Gastroesophageal sphincter (tissue), 4 donors: ENCODE data around the gene RAB7B. TPM values are rescaled to one million over a fixed set of nuclear protein-coding genes. Genes with fewer than 3 reads are reported as not detected.

Experiments used
- ATAC-seq: fragments of 150-250 bp; one replicate; pipeline ENCODE4 v1.9.1; 2016; ENCODE audit warnings: mild to moderate bottlenecking, moderate library complexity
- H3K27ac ChIP-seq, 4 donors: fragments of 200-600 bp; sonication (generic) in 3 of 4; 1 replicate in 3 of 4; 2 replicates in 1 of 4; pipeline ENCODE4 v1.5.1; 2016 to 2019
- H3K27me3 ChIP-seq: fragments of 200-600 bp; sonication (generic); one replicate; pipeline ENCODE4 v1.5.1; 2019
- H3K36me3 ChIP-seq, 2 donors: fragments of 200-600 bp; sonication (generic); one replicate each; pipeline ENCODE4 v1.5.1; 2019; ENCODE audit warnings: control low read depth in 1 of 2
- H3K4me1 ChIP-seq, 3 donors: fragments of 200-600 bp; sonication (generic); 1 replicate in 2 of 3; 2 replicates in 1 of 3; pipeline ENCODE4 v1.5.1; 2016 to 2019; ENCODE audit warnings: control low read depth in 2 of 3
- H3K4me3 ChIP-seq, 2 donors: fragments of 200-600 bp; sonication (generic); one replicate each; pipeline ENCODE4 v1.5.1; 2019; ENCODE audit warnings: mild to moderate bottlenecking in 1 of 2, moderate library complexity in 1 of 2
- H3K9me3 ChIP-seq, 3 donors: fragments of 200-600 bp; sonication (generic); one replicate each; pipeline ENCODE4 v1.5.1; 2017 to 2019; ENCODE audit warnings: control low read depth in 2 of 3
- EP300 ChIP-seq: sonication (generic); formaldehyde crosslinking; IDR thresholded peaks from one replicate; pipeline ENCODE4 v1.6.1; 2017; ENCODE audit warnings: antibody characterized with exemption, mild to moderate bottlenecking
- POLR2A ChIP-seq, 2 donors: fragments of 450-650 bp; IDR thresholded peaks; one replicate each; pipeline ENCODE4 v1.6.1; 2017; ENCODE audit warnings: antibody characterized with exemption in 2 of 2, mild to moderate bottlenecking in 2 of 2, moderate library complexity in 1 of 2
- POLR2AphosphoS5 ChIP-seq: sonication (generic); formaldehyde crosslinking; IDR thresholded peaks from one replicate; pipeline ENCODE4 v1.6.1; 2017; ENCODE audit warnings: antibody characterized with exemption
- WGBS, 2 donors: methylation state at CpG; one replicate each; pipeline ENCODE4 v1.1.5; 2018; ENCODE audit warnings: low coverage in 1 of 2; 5-methylcytosine and 5-hydroxymethylcytosine counted together
- total RNA-seq, 4 donors: library from RNA; depleted of rRNA; stranded (reverse); fragments of >200 nt; gene quantifications; one replicate each; pipeline ENCODE4 v1.1.0, GENCODE V29; 2016
- TF ChIP-seq, protein P1 (sequence below), 4 experiments: fragments of 200-600 bp in 2 of 4; fragments of 450-650 bp in 2 of 4; sonication (generic) in 1 of 4; IDR thresholded peaks; one replicate each; pipeline ENCODE4 v1.5.1; 2017 to 2019; ENCODE audit warnings: antibody characterized with exemption in 4 of 4, mild to moderate bottlenecking in 2 of 4, moderate library complexity in 2 of 4

The RAB7B gene
- total RNA-seq, 4 donors from 2014 or later, result 0.78 to 2.4 (median 2.0) TPM

DNA sequence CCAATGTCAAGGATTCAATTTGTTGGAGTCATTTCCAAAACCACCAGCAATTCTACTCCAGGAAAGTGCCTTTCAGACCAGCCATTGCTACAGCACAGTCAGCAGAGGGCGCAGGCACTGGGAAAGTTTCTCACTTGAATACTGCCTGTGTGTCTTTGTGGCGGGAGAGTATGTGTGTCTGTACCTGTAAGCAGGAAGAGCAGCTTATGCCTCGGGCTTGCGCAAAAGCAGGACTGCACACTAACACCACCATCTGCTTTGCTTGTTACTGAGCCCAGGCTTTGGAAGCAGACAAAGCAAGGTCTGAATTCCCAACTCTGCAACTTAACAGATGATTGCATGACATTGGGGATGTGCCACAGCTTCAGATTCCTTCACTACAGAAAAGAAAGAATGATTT, 27.5 kb upstream of the RAB7B start:
- Histone ChIP-seq H3K9me3 (peaks cover 0 to 6% (median 0%) of the 10 kb centered on the region in 3 donors), H3K27ac (no peak overlapping the region), H3K27me3 (peaks cover 40% of the 10 kb centered on the region), H3K36me3 (no peaks in the 10 kb centered on the region), H3K4me3 (no peak overlapping the region), H3K4me1 (no peaks in the 10 kb centered on the region)
- ATAC-seq, result no peak
- 11 to 18% methylated on average over 2 to 4 of the region's 4 CpGs for WGBS, 2 donors
- no peak for TF ChIP-seq EP300
- TF ChIP-seq, protein P1, sequence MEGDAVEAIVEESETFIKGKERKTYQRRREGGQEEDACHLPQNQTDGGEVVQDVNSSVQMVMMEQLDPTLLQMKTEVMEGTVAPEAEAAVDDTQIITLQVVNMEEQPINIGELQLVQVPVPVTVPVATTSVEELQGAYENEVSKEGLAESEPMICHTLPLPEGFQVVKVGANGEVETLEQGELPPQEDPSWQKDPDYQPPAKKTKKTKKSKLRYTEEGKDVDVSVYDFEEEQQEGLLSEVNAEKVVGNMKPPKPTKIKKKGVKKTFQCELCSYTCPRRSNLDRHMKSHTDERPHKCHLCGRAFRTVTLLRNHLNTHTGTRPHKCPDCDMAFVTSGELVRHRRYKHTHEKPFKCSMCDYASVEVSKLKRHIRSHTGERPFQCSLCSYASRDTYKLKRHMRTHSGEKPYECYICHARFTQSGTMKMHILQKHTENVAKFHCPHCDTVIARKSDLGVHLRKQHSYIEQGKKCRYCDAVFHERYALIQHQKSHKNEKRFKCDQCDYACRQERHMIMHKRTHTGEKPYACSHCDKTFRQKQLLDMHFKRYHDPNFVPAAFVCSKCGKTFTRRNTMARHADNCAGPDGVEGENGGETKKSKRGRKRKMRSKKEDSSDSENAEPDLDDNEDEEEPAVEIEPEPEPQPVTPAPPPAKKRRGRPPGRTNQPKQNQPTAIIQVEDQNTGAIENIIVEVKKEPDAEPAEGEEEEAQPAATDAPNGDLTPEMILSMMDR (IDR thresholded peaks at IDR 0.05), result peak; percentile 15 to 65 (median 48)

DNA sequence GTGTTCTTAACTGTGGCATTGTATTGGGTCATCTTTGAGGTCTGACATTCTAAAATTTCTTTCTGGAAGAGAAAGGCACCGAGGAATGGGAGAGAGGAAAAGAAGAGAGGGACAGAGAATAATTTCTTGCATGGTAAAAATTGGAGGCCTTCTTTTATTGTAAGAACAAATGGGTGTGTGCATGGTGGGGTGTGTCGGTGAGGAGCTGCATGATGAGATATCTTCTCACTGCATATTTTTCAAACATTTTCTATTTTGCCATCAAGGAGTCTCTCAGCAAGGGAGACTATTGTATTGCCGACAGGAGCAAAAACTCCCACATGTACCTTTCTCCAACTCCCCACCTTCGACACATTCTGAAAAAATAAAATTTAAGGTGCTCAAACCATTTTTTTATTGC, 27.0 kb upstream of the RAB7B start:
- ATAC-seq, result no peak
- H3K27me3 ChIP-seq, result peaks cover 40% of the 10 kb centered on the region
- H3K4me3 ChIP-seq, result no peak overlapping the region
- WGBS, 2 donors, result 60 to 77% methylated on average over 4 of the region's 4 CpGs
- no peaks in the 10 kb centered on the region for H3K36me3 ChIP-seq
- H3K9me3 ChIP-seq, result peaks cover 0 to 6% (median 0%) of the 10 kb centered on the region in 3 donors
- no peak overlapping the region for H3K27ac ChIP-seq
- TF ChIP-seq EP300 (no peak), POLR2AphosphoS5 (no peak), POLR2A (IDR thresholded peaks at IDR 0.05) (no peak)
- TF ChIP-seq, protein P1 (IDR thresholded peaks at IDR 0.05), result no peak
- no peaks in the 10 kb centered on the region for H3K4me1 ChIP-seq

DNA sequence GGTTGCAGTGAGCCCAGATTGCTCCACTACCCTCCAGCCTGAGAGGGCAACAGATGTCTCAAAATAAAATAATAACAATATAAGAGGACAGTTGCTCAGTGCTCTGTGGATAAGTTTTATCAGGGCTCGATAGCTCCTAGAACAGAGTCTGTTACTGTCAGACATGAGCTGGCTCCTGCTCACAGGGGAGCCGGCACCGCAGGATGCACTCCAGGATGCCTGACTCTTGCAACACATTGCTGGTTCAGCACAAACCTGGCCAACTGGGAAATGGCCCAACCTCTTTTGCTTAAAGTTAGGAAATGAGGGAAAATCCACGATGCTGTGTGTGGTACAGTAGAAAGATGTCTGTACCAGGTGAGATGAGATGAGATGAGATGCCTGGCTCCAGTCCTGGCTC, 26.3 kb upstream of the RAB7B start:
- peak; percentile 83 for ATAC-seq
- H3K27me3 ChIP-seq, result peaks cover 34% of the 10 kb centered on the region
- 40% methylated on average over 1 of the region's 4 CpGs; no CpG with 5 or more reads in 1 of the 2 donors for WGBS, 2 donors
- no peak overlapping the region for H3K4me3 ChIP-seq
- H3K36me3 ChIP-seq, result no peaks in the 10 kb centered on the region
- H3K4me1 ChIP-seq, result no peaks in the 10 kb centered on the region
- peaks cover 0 to 6% (median 0%) of the 10 kb centered on the region in 3 donors for H3K9me3 ChIP-seq
- TF ChIP-seq POLR2A (IDR thresholded peaks at IDR 0.05), result no peak
- TF ChIP-seq POLR2AphosphoS5, result no peak
- no peak for TF ChIP-seq EP300
- TF ChIP-seq, protein P1 (IDR thresholded peaks at IDR 0.05), result no peak
- H3K27ac ChIP-seq, result no peak overlapping the region

DNA sequence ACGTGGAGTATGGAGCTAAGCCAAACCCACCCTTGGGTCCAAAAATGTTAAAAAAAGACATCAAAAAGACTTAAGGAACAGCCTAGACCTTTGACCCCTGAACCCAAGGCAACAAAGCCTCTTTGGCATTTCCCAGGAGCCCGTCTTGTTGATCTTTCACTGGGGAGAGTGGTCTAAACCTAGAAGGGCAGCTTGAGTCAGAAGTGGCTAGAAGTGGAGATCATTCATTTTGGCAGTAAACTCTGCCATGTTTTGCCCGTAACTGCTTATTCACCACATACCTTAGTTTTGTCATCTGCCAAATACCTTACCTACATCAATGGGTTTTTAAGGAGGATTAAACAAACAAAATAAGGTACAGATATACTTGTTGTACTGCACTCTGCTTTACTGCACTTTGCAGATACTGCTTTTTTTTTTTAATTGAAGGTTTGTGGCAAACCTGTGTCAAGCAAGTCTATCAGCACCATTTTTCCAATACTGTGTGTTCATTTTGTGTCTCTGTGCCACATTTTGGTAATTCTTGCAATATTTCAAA, 22.2 kb upstream of the RAB7B start:
- TF ChIP-seq POLR2AphosphoS5, result no peak
- H3K4me1 ChIP-seq, result no peaks in the 10 kb centered on the region
- WGBS, 2 donors, result 69 to 71% methylated on average over 3 of the region's 3 CpGs
- H3K36me3 ChIP-seq, result no peaks in the 10 kb centered on the region
- ATAC-seq, result no peak
- no peak overlapping the region for H3K4me3 ChIP-seq
- no peak overlapping the region for H3K27ac ChIP-seq
- peaks cover 21% of the 10 kb centered on the region for H3K27me3 ChIP-seq
- H3K9me3 ChIP-seq, result peaks cover 0 to 6% (median 0%) of the 10 kb centered on the region in 3 donors

DNA sequence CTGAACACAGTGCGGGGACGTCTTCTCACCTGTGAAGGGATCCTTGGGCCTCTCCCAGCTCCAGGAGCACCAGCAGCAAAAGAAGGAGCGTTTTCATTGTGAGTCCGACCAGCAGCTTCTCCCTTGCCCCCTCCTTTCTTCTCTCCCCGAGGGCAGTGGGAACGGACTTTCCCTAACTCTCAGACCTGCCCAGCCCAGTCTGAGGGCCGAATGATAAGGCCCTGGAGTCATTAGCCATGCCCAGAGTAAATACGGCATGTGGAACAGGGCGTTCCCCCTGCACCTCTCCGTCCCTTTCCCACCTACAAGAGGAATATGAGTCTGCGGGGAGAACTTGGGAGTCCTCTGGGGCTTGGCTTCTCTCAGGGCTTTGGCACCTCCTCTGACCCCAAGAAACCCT, 20.5 kb upstream of the RAB7B start, which contains the start of gene CTSE:
Gene CTSE (minus strand): TSS at position 201 of the 400 bp plus-strand sequence. CDS start 104 bp downstream, at position 97.
- no peak for ATAC-seq
- H3K27ac ChIP-seq, result no peak within 1 kb of the TSS
- no peaks in the 10 kb centered on the region for H3K4me1 ChIP-seq
- H3K4me3 ChIP-seq, result no peak within 1 kb of the TSS
- H3K27me3 ChIP-seq, result peaks cover 8% of the 10 kb centered on the region
- 90% methylated on average over 5 of the region's 11 CpGs; no CpG with 5 or more reads in 1 of the 2 donors for WGBS, 2 donors
- H3K36me3 ChIP-seq, result no peaks in the 10 kb centered on the region
- TF ChIP-seq EP300 (no peak), POLR2AphosphoS5 (no peak), POLR2A (IDR thresholded peaks at IDR 0.05) (no peak)
- TF ChIP-seq, protein P1 (IDR thresholded peaks at IDR 0.05), result no peak
- H3K9me3 ChIP-seq, result peaks cover 0 to 6% (median 0%) of the 10 kb centered on the region in 3 donors
